H9 (cell line): ENCODE data around the gene CHAC2. TPM values are rescaled to one million over a fixed set of nuclear protein-coding genes. Genes with fewer than 3 reads are reported as not detected.

Source experiments
- DNase-seq: peaks from one replicate; pipeline ENCODE4 v3.0.0-alpha.2; 2017
- H2AFZ ChIP-seq: one replicate; pipeline ENCODE4 v1.6.1; 2013; ENCODE audit warnings: mild to moderate bottlenecking, low read length, control low read depth, moderate library complexity
- H2AK5ac ChIP-seq: 2 replicates; pipeline ENCODE4 v1.6.1; 2013; ENCODE audit warnings: low read length, control low read depth, mixed read lengths; ENCODE audit not compliant: insufficient read length
- H2BK120ac ChIP-seq: one replicate; pipeline ENCODE4 v1.6.1; 2013; ENCODE audit warnings: low read depth, mild to moderate bottlenecking, low read length, control low read depth, inconsistent platforms; ENCODE audit not compliant: poor library complexity, severe bottlenecking
- H2BK12ac ChIP-seq: 2 replicates; pipeline ENCODE4 v1.6.1; 2013; ENCODE audit warnings: low read length, control low read depth, mixed read lengths, low read depth; ENCODE audit not compliant: insufficient read length
- H2BK15ac ChIP-seq: 2 replicates; pipeline ENCODE4 v1.6.1; 2013; ENCODE audit warnings: low read depth, low read length, control low read depth
- H2BK20ac ChIP-seq: one replicate; pipeline ENCODE4 v1.6.1; 2013; ENCODE audit warnings: low read depth, mild to moderate bottlenecking, low read length, control low read depth, inconsistent platforms; ENCODE audit not compliant: poor library complexity, severe bottlenecking
- H2BK5ac ChIP-seq: 2 replicates; pipeline ENCODE4 v1.6.1; 2013; ENCODE audit warnings: low read length, control low read depth, mixed read lengths; ENCODE audit not compliant: insufficient read length
- H3K14ac ChIP-seq: 2 replicates; pipeline ENCODE4 v1.6.1; 2013; ENCODE audit warnings: low read length, control low read depth; ENCODE audit not compliant: insufficient read depth
- H3K18ac ChIP-seq: 2 replicates; pipeline ENCODE4 v1.6.1; 2013; ENCODE audit warnings: low read depth, mild to moderate bottlenecking, mixed read lengths, low read length, control low read depth; ENCODE audit not compliant: insufficient read length
- H3K23ac ChIP-seq: 2 replicates; pipeline ENCODE4 v1.6.1; 2013; ENCODE audit warnings: low read length, control low read depth, mixed read lengths, low read depth; ENCODE audit not compliant: insufficient read length
- H3K23me2 ChIP-seq: 2 replicates; pipeline ENCODE4 v1.6.1; 2013; ENCODE audit warnings: low read depth, mild to moderate bottlenecking, mixed read lengths, low read length, control low read depth; ENCODE audit not compliant: insufficient read length, poor library complexity, severe bottlenecking
- H3K27ac ChIP-seq: 2 replicates; pipeline ENCODE4 v1.5.1; 2013; ENCODE audit warnings: low read length, control low read depth, mixed read lengths, low read depth; ENCODE audit not compliant: insufficient read length
- H3K27me3 ChIP-seq: 2 replicates; pipeline ENCODE4 v1.6.1; 2013; ENCODE audit warnings: low read length, control low read depth, inconsistent platforms; ENCODE audit not compliant: insufficient read depth
- H3K4ac ChIP-seq: 2 replicates; pipeline ENCODE4 v1.6.1; 2013; ENCODE audit warnings: low read depth, mild to moderate bottlenecking, control low read depth, inconsistent platforms, low read length, moderate library complexity
- H3K4me1 ChIP-seq: 2 replicates; pipeline ENCODE4 v1.6.1; 2013; ENCODE audit warnings: low read length, control low read depth, inconsistent platforms; ENCODE audit not compliant: insufficient read depth
- H3K4me2 ChIP-seq: 2 replicates; pipeline ENCODE4 v1.6.1; 2013; ENCODE audit warnings: low read length, control low read depth, mixed read lengths; ENCODE audit not compliant: insufficient read length, insufficient read depth
- H3K56ac ChIP-seq: 2 replicates; pipeline ENCODE4 v1.6.1; 2013; ENCODE audit warnings: low read depth, mild to moderate bottlenecking, mixed read lengths, low read length, control low read depth; ENCODE audit not compliant: insufficient read length
- H3K79me1 ChIP-seq: 2 replicates; pipeline ENCODE4 v1.6.1; 2013; ENCODE audit warnings: low read depth, mild to moderate bottlenecking, moderate library complexity, low read length, control low read depth, inconsistent platforms; ENCODE audit not compliant: insufficient read depth, poor library complexity, severe bottlenecking
- H3K79me2 ChIP-seq: 2 replicates; pipeline ENCODE4 v1.6.1; 2013; ENCODE audit warnings: low read length, control low read depth, inconsistent platforms; ENCODE audit not compliant: insufficient read depth
- H3K9ac ChIP-seq: 2 replicates; pipeline ENCODE4 v1.6.1; 2013; ENCODE audit warnings: low read length, control low read depth, mixed read lengths; ENCODE audit not compliant: insufficient read length; ENCODE audit errors: extremely low read depth
- H3K9me3 ChIP-seq: one replicate; pipeline ENCODE4 v1.6.1; 2013; ENCODE audit warnings: low read depth, low read length, inconsistent platforms; ENCODE audit not compliant: control insufficient read depth
- H3T11ph ChIP-seq: one replicate; pipeline ENCODE4 v1.6.1; 2013; ENCODE audit warnings: mild to moderate bottlenecking, low read length, control low read depth, inconsistent platforms
- H4K20me1 ChIP-seq: one replicate; pipeline ENCODE4 v1.6.1; 2013; ENCODE audit not compliant: control insufficient read depth, insufficient read length, insufficient read depth
- H4K5ac ChIP-seq: 2 replicates; pipeline ENCODE4 v1.6.1; 2013; ENCODE audit warnings: low read depth, mild to moderate bottlenecking, mixed read lengths, low read length, control low read depth; ENCODE audit not compliant: insufficient read length
- H4K8ac ChIP-seq: replicated peaks from 2 replicates; pipeline ENCODE4 v1.6.1; 2013; ENCODE audit warnings: low read length, control low read depth, mixed read lengths, low read depth; ENCODE audit not compliant: insufficient read length
- H4K91ac ChIP-seq: 2 replicates; pipeline ENCODE4 v1.6.1; 2013; ENCODE audit warnings: low read depth, mild to moderate bottlenecking, moderate library complexity, mixed read lengths, low read length, control low read depth; ENCODE audit not compliant: insufficient read length
- H3K27ac Mint-ChIP-seq, 3 experiments: 2 replicates in 2 of 3; 3 replicates in 1 of 3; pipeline ENCODE4 v1.8.0; 2020 to 2021; ENCODE audit warnings: mixed read lengths in 3 of 3, mild to moderate bottlenecking in 1 of 3, moderate library complexity in 1 of 3
- H3K27me3 Mint-ChIP-seq: 2 replicates; pipeline ENCODE4 v1.8.0; 2021; ENCODE audit warnings: low read depth, mild to moderate bottlenecking, moderate library complexity, mixed read lengths
- H3K36me3 Mint-ChIP-seq, 3 experiments: 2 replicates in 2 of 3; 3 replicates in 1 of 3; pipeline ENCODE4 v1.8.0; 2020 to 2021; ENCODE audit warnings: low read depth in 3 of 3, mixed read lengths in 3 of 3; ENCODE audit not compliant: insufficient read depth in 1 of 3
- H3K4me1 Mint-ChIP-seq, 2 experiments: 2 replicates each; pipeline ENCODE4 v1.8.0; 2020; ENCODE audit warnings: mixed read lengths in 2 of 2
- H3K4me3 Mint-ChIP-seq, 2 experiments: 2 replicates in 1 of 2; 3 replicates in 1 of 2; pipeline ENCODE4 v1.8.0; 2020 to 2021; ENCODE audit warnings: mild to moderate bottlenecking in 2 of 2, mixed read lengths in 2 of 2, moderate library complexity in 1 of 2
- H3K9me3 Mint-ChIP-seq, 2 experiments: 2 replicates in 1 of 2; 3 replicates in 1 of 2; pipeline ENCODE4 v1.8.0; 2020; ENCODE audit warnings: mild to moderate bottlenecking in 2 of 2, mixed read lengths in 2 of 2, moderate library complexity in 1 of 2
- WGBS: extraction: QIAGEN DNeasy Blood & Tissue Kit; methylation state at CpG from one replicate; pipeline ENCODE4 v1.1.7; 2013; ENCODE audit warnings: missing lambda C conversion rate, low lambda C conversion rate, mixed read lengths; ENCODE audit not compliant: insufficient read length; ENCODE audit errors: extremely low coverage; 5-methylcytosine and 5-hydroxymethylcytosine counted together
- total RNA-seq: library from RNA; stranded (reverse); gene quantifications from 2 replicates; pipeline ENCODE4 v1.2.1, GENCODE V29; 2021
- TF ChIP-seq, protein P1 (sequence below): fragments of 200-600 bp; sonication (generic); conservative IDR thresholded peaks from 3 replicates; pipeline ENCODE4 v1.8.0; 2021; ENCODE audit warnings: antibody characterized with exemption, mild to moderate bottlenecking

CHAC2 gene
- total RNA-seq, 1 experiment from 2014 or later, result 11.3 TPM

GRCh38 chr2:53782676-53783075, 15.1 kb downstream of the CHAC2 start:
- peak overlapping the region; percentile 75 to 89 (median 76) for H3K27ac Mint-ChIP-seq
- H3K27me3 Mint-ChIP-seq, result no peaks in the 10 kb centered on the region
- Histone ChIP-seq H4K20me1 (peaks cover 5% of the 10 kb centered on the region), H3K4me1 (no peaks in the 10 kb centered on the region), H2BK20ac (no peak overlapping the region), H3K56ac (no peak overlapping the region), H3K9me3 (no peaks in the 10 kb centered on the region), H3K27ac (no peak overlapping the region), H2BK5ac (no peak overlapping the region), H3K23me2 (peaks cover 13% of the 10 kb centered on the region), H2AFZ (no peak overlapping the region), H2BK15ac (no peak overlapping the region), H4K8ac (no peak overlapping the region), H2AK5ac (no peak overlapping the region), H3K9ac (no peak overlapping the region), H3K4me2 (no peak overlapping the region), H2BK12ac (no peak overlapping the region), H3K4ac (no peak overlapping the region), H3K79me1 (peaks cover 6% of the 10 kb centered on the region), H4K5ac (no peak overlapping the region), H3K27me3 (no peaks in the 10 kb centered on the region), H3K23ac (no peak overlapping the region), H2BK120ac (no peak overlapping the region), H3K14ac (no peak overlapping the region), H3K18ac (no peak overlapping the region), H3T11ph (no peak overlapping the region), H3K79me2 (peaks cover 32% of the 10 kb centered on the region; the same call in 1 of the 2 replicates), H4K91ac (no peak overlapping the region)
- no CpG with 5 or more reads among the region's 8 CpGs for WGBS
- H3K4me1 Mint-ChIP-seq, result peaks cover 34% of the 10 kb centered on the region in 2 experiments
- peaks cover 14 to 35% (median 27%) of the 10 kb centered on the region in 3 experiments; a peak in 6 of 7 replicates for H3K36me3 Mint-ChIP-seq
- TF ChIP-seq, protein P1, sequence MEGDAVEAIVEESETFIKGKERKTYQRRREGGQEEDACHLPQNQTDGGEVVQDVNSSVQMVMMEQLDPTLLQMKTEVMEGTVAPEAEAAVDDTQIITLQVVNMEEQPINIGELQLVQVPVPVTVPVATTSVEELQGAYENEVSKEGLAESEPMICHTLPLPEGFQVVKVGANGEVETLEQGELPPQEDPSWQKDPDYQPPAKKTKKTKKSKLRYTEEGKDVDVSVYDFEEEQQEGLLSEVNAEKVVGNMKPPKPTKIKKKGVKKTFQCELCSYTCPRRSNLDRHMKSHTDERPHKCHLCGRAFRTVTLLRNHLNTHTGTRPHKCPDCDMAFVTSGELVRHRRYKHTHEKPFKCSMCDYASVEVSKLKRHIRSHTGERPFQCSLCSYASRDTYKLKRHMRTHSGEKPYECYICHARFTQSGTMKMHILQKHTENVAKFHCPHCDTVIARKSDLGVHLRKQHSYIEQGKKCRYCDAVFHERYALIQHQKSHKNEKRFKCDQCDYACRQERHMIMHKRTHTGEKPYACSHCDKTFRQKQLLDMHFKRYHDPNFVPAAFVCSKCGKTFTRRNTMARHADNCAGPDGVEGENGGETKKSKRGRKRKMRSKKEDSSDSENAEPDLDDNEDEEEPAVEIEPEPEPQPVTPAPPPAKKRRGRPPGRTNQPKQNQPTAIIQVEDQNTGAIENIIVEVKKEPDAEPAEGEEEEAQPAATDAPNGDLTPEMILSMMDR, result no peak
- peak overlapping the region in 1 of 2 experiments; percentile 54; a peak in 3 of 5 replicates for H3K4me3 Mint-ChIP-seq
- H3K9me3 Mint-ChIP-seq, result no peaks in the 10 kb centered on the region
- no peak for DNase-seq
